AG09319 (cell line): ENCODE results near the gene TMEM200A.

ENCODE experiments used
- DNase-seq: peaks from one replicate; pipeline ENCODE4 v3.0.0-alpha.2; 2010; ENCODE audit warnings: low read depth; ENCODE audit errors: extremely low read depth
- TF ChIP-seq, protein P1 (sequence below): IDR thresholded peaks from 2 replicates; pipeline ENCODE4 v1.5.1; 2011; ENCODE audit warnings: low read depth, mild to moderate bottlenecking, inconsistent platforms, low read length, moderate library complexity

Gene TMEM200A

DNA sequence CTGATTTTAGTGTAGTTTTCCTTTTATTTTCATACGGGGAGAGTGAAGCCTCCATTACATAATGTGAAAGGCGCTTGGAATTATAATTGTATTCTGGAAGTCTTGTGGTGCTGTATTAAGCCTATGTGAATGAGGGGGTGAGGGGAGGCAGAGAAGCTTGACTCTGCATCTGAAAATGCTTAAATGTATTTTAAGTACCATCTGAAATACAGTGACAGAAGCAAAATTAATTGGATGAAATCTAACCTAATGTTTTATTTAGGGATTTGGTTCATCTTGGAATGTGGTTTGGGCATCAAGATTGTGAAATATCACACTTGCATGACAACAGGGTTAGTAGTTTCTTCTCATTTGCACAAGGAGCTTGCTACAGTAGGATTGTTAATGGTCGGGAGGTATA lies 41.2 kb downstream of the TMEM200A start:
- TF ChIP-seq, protein P1, sequence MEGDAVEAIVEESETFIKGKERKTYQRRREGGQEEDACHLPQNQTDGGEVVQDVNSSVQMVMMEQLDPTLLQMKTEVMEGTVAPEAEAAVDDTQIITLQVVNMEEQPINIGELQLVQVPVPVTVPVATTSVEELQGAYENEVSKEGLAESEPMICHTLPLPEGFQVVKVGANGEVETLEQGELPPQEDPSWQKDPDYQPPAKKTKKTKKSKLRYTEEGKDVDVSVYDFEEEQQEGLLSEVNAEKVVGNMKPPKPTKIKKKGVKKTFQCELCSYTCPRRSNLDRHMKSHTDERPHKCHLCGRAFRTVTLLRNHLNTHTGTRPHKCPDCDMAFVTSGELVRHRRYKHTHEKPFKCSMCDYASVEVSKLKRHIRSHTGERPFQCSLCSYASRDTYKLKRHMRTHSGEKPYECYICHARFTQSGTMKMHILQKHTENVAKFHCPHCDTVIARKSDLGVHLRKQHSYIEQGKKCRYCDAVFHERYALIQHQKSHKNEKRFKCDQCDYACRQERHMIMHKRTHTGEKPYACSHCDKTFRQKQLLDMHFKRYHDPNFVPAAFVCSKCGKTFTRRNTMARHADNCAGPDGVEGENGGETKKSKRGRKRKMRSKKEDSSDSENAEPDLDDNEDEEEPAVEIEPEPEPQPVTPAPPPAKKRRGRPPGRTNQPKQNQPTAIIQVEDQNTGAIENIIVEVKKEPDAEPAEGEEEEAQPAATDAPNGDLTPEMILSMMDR: no peak
- no peak for DNase-seq

- no peak for DNase-seq
- TF ChIP-seq, protein P1: no peak
Measured at GRCh38 chr6:130409418-130410100, 43.7 kb downstream of the TMEM200A start.

DNA sequence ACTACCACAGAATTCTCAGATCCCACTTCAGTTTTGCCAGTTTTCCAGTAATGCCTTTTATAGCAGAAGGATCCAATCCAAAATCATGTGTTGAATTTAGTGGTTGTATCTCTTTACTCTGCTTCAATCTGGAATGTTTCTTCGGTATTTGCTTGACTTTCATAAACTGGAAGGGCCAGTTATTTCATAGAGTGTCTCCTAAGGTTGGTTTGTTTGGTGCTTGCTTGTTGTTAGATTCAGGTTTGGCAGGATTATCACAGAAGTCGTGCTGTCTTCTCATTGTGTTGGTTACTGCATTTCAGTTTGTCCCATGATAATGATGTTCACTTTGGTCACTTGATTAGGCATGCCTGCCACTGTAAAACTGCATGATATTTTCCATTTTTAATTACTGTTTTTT lies 45.7 kb downstream of the TMEM200A start:
- TF ChIP-seq, protein P1: no peak
- no peak for DNase-seq

- TF ChIP-seq, protein P1: no peak
- DNase-seq: peak; percentile 39
Measured at GRCh38 chr6:130412556-130413290, 46.9 kb downstream of the TMEM200A start.

- DNase-seq: no peak
- TF ChIP-seq, protein P1: no peak
Measured at GRCh38 chr6:130417951-130418350, 52.1 kb downstream of the TMEM200A start.

DNA sequence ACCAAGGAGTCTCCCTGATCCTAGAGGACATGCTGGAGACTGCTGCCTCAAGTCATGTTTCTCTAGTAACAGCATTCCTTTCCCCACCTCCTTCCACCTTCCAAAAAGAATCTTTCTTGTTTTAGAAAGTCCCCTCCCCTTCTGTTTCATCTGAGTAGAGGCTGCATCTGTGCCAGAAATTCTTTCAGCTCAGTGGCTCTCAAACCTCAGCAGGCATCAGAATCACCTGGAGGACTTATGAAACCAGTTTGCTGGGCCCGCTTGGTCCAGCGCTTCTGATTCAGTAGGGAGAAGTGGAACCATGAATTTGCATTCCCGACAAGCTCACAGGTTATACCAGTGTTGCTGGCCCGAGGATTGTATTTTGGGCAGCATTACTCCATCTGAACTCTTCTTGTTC lies 55.1 kb downstream of the TMEM200A start:
- TF ChIP-seq, protein P1: no peak
- DNase-seq: no peak

DNA sequence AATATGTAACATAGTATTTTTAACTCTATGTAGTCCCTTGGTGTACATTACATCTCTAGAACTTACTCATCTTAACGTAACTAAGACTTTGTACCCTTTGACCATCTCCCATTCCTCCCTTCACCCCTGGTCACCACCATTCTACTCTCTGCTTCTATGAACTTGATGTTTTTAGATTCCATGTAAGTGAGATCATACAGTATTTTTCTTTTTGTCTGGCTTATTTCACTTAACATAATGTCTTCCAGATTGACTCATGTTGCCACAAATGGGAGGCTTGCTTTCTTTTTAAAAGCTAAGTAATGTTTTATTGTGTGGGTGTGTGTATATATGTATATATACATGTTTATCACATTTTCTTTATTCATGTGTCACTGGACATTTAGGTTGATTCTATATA lies 55.8 kb downstream of the TMEM200A start:
- TF ChIP-seq, protein P1: no peak
- no peak for DNase-seq
